ENCODE data around the gene SPOCD1. TPM values are rescaled to one million over a fixed set of nuclear protein-coding genes. Genes with fewer than 3 reads are reported as not detected.
A peak's percentile ranks its signal among the peaks of the same experiment; 100 is the strongest.

Gene SPOCD1
- total RNA-seq, 1 donor from 2014 or later, result 30.7 TPM

GRCh38 chr1:31812158-31812829, 3.5 kb downstream of the SPOCD1 start:
- H3K4me1 ChIP-seq, result no peaks in the 10 kb centered on the region
- no peaks in the 10 kb centered on the region for H3K36me3 ChIP-seq
- no peak overlapping the region for H3K27ac ChIP-seq
- intact Hi-C loops (cut with DNase I), result no loop called here
- no peaks in the 10 kb centered on the region for H3K27me3 ChIP-seq
- DNase-seq (ENCODE audit: low spot score in 2 of 2), result no peak
- no peak for TF ChIP-seq CTCF (IDR thresholded peaks at IDR 0.05)
- H3K9me3 ChIP-seq, result no peaks in the 10 kb centered on the region
- H3K4me3 ChIP-seq, result no peak overlapping the region

- Histone ChIP-seq H3K36me3 (no peaks in the 10 kb centered on the region), H3K27me3 (no peaks in the 10 kb centered on the region), H3K27ac (no peak overlapping the region), H3K4me3 (no peak overlapping the region), H3K9me3 (no peaks in the 10 kb centered on the region), H3K4me1 (no peaks in the 10 kb centered on the region)
- intact Hi-C loops (cut with DNase I), result no loop called here
- peak in 1 of 2 donors; percentile 52 for DNase-seq (ENCODE audit: low spot score in 2 of 2)
- no peak for TF ChIP-seq CTCF (IDR thresholded peaks at IDR 0.05)
These were observed 4.2 kb downstream of the SPOCD1 start for GRCh38 chr1:31811605-31812004.

DNA sequence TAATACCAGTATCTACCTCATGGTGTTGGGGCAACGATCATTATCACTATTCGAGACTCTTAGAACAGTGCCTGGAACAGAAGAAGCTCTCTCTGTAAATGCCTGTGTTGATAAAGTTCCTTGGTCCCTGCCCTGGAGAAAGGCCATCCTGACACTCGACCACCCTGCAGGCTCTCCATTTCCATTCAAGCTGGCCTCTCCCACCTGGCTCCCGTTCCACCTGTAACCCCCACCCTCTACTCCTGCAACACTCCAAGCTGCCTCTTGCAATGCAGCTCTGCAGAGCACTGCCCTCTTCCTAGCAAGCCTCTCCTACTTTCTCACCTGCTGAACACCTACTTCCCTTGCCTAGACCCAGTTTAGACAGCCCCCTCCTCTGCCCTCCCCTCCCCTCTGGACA, 6.1 kb downstream of the SPOCD1 start:
- H3K4me3 ChIP-seq, result no peak overlapping the region
- no peaks in the 10 kb centered on the region for H3K9me3 ChIP-seq
- no peaks in the 10 kb centered on the region for H3K4me1 ChIP-seq
- peak in 1 of 2 donors; percentile 50 for DNase-seq (ENCODE audit: low spot score in 2 of 2)
- no peak overlapping the region for H3K27ac ChIP-seq
- no peaks in the 10 kb centered on the region for H3K27me3 ChIP-seq
- no peak for TF ChIP-seq CTCF (IDR thresholded peaks at IDR 0.05)
- no peaks in the 10 kb centered on the region for H3K36me3 ChIP-seq
- intact Hi-C loops (cut with DNase I), result no loop called here

- DNase-seq (ENCODE audit: low spot score in 2 of 2), result no peak
- intact Hi-C loops (cut with DNase I), result no loop called here
- H3K27me3 ChIP-seq, result no peaks in the 10 kb centered on the region
- no peak overlapping the region for H3K4me3 ChIP-seq
- no peak overlapping the region for H3K27ac ChIP-seq
- no peak for TF ChIP-seq CTCF (IDR thresholded peaks at IDR 0.05)
- no peaks in the 10 kb centered on the region for H3K4me1 ChIP-seq
- H3K9me3 ChIP-seq, result no peaks in the 10 kb centered on the region
- H3K36me3 ChIP-seq, result no peaks in the 10 kb centered on the region
These were observed 8.4 kb downstream of the SPOCD1 start for GRCh38 chr1:31807273-31808048.

DNA sequence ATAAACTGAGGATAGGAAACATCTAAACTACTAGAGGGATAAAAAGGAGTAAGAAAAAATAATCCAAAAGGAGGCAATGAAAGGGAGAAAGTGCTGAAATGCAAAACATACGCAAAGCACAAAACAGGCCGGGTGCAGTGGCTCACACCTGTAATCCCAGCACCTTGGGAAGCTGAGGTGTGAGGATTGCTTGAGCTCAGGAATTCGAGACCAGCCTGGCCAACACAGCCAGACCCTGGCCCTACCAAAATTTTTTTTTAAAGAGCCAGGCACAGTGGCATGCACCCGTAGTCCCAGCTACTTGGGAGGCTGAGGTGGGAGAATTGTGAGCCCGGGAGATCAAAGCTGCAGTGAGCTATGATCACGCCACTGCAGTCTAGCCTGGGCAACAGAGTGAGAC, 10.5 kb downstream of the SPOCD1 start:
- Histone ChIP-seq H3K4me3 (no peak overlapping the region), H3K9me3 (no peaks in the 10 kb centered on the region), H3K27me3 (no peaks in the 10 kb centered on the region), H3K36me3 (no peaks in the 10 kb centered on the region), H3K27ac (no peak overlapping the region), H3K4me1 (no peaks in the 10 kb centered on the region)
- intact Hi-C loops (cut with DNase I), result no loop called here
- DNase-seq (ENCODE audit: low spot score in 2 of 2), result peak in 1 of 2 donors; percentile 46
- no peak for TF ChIP-seq CTCF (IDR thresholded peaks at IDR 0.05)
